Endothelial cell of umbilical vein (primary cell): ENCODE results near the gene CFAP97.

Experiments used
- EZH2 ChIP-seq: IDR thresholded peaks from 2 replicates; pipeline ENCODE4 v1.6.1; 2012; ENCODE audit warnings: borderline replicate concordance, low read depth, mild to moderate bottlenecking, moderate library complexity, low read length, inconsistent platforms; ENCODE audit not compliant: severe bottlenecking
- JUN ChIP-seq: IDR thresholded peaks from 2 replicates; pipeline ENCODE4 v1.6.1; 2011; ENCODE audit warnings: borderline replicate concordance, low read depth; ENCODE audit not compliant: insufficient read length, insufficient read depth
- MAX ChIP-seq: IDR thresholded peaks from 2 replicates; pipeline ENCODE4 v1.6.1; 2011; ENCODE audit not compliant: insufficient read depth, insufficient read length
- POLR2A ChIP-seq: IDR thresholded peaks from 2 replicates; pipeline ENCODE4 v1.6.1; 2012; ENCODE audit warnings: low read depth, mild to moderate bottlenecking, control low read depth, low read length
- POLR2AphosphoS5 ChIP-seq: IDR thresholded peaks from 2 replicates; pipeline ENCODE4 v1.6.1; 2012; ENCODE audit warnings: low read depth, mild to moderate bottlenecking, control low read depth, low read length, moderate library complexity; ENCODE audit not compliant: insufficient read depth
- TF ChIP-seq, protein P1 (sequence below), 2 donors: IDR thresholded peaks; 1 replicate in 1 of 2; 2 replicates in 1 of 2; pipeline ENCODE4 v1.5.1; 2011; ENCODE audit warnings: low read length in 2 of 2, mild to moderate bottlenecking in 2 of 2, moderate library complexity in 2 of 2, control low read depth in 1 of 2, inconsistent platforms in 1 of 2, low read depth in 1 of 2; ENCODE audit not compliant: insufficient read depth in 1 of 2; ENCODE audit errors: extremely low read depth in 1 of 2

DNA sequence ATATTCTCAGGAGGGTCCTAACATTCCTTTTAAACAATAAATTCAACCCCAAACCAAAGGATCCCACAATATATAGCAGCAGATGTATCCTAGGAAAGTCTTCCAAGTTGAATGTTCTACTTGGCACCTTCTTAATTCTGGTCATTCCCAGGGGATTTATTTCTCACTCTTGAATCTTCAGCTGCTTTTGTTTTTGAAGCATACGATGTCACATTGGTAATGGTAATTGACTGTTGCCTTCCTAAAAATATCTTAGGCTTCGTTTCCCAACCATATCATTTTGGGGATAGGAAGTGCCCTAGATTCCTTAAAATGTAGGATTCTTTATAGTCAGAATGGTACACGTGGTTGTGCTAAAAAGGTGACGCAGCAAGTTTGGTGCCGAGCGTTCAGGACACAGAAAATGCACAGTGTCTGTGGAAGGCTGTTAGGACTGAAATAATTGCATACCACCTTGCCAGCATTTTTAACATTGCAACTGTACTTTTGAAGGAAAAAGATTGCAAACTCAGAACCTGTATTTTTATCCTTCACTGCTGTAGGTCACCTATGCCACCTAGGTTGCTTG lies 13.7 kb upstream of the CFAP97 start:
- TF ChIP-seq, protein P1, sequence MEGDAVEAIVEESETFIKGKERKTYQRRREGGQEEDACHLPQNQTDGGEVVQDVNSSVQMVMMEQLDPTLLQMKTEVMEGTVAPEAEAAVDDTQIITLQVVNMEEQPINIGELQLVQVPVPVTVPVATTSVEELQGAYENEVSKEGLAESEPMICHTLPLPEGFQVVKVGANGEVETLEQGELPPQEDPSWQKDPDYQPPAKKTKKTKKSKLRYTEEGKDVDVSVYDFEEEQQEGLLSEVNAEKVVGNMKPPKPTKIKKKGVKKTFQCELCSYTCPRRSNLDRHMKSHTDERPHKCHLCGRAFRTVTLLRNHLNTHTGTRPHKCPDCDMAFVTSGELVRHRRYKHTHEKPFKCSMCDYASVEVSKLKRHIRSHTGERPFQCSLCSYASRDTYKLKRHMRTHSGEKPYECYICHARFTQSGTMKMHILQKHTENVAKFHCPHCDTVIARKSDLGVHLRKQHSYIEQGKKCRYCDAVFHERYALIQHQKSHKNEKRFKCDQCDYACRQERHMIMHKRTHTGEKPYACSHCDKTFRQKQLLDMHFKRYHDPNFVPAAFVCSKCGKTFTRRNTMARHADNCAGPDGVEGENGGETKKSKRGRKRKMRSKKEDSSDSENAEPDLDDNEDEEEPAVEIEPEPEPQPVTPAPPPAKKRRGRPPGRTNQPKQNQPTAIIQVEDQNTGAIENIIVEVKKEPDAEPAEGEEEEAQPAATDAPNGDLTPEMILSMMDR (IDR thresholded peaks at IDR 0.05; ENCODE audit: extremely low read depth in 1 of 2, insufficient read depth in 1 of 2, low read depth in 1 of 2, low read length in 2 of 2): no peak
- TF ChIP-seq POLR2A (no peak), EZH2 (no peak), POLR2AphosphoS5 (no peak), MAX (no peak), JUN (no peak)
